Activated T-cell treated with anti-CD3 and anti-CD28 coated beads, Interleukin-2, amount 50 U/mL, for 48 hours (primary cell): ENCODE results near the gene PHACTR4.
"Not testable (repeated sequence)": the region's sequence is repeated elsewhere in the genome, so short reads cannot be mapped to it uniquely, and the experiment has no call there.

Source experiments
- DNase-seq, 2 experiments: peaks; one replicate each; pipeline ENCODE4 v3.0.0-alpha.2; 2020

Gene PHACTR4

DNA sequence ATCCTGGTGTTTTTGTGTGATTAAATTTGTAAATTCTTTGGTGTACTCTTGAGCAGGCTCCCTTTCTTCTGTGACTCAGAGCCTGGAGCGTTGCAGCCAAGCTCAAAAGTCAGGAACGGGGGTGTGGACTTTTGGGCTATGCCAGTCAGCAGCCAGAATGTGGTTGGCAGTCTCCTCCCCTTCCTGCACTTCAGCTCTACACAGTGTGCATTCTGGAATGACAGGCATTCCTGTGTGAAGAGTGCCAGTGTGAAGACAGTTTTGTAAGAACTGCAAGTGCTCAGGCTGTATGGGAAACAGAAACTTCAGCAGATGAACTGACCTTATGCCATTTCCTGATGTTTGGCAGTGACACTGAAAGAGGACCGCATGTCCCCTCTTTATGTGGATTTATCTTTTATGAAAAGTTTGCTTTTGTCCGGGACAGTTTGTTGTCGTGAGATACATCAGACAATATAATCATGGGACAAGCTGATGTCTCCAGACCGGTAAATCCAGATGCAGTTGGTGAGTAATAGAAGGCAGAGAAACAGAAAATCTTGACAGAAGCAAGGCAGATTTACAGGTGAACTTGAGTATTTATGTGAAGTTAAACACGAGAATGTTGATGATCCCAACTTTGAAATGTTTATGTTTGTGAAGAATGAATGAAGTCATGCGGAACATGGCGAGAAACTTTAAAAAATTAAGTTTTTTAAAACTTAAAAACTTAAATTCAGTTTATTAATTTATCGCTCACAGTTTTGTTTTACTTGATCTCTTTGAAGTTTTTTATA is 68.6 kb downstream of the PHACTR4 start:
- DNase-seq, result no peak

DNA sequence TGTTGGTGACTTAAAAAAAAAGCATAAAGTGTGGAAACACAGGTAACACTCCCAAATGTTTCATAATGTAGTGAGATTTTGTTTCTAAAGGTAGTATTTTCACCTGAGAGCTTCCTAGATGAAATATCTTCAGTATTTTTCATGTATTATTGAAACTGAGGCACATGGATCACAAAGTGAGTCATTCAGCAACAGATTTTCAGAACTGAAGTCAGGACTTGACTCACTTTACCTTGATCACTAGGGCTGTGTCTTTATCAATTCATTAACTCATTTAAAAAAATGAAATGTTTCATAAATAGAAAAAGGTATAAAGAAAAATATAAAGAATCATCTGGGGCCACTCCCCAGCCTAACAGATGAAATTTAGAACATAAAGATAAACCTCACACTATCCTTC is 69.8 kb downstream of the PHACTR4 start:
- no peak for DNase-seq

DNA sequence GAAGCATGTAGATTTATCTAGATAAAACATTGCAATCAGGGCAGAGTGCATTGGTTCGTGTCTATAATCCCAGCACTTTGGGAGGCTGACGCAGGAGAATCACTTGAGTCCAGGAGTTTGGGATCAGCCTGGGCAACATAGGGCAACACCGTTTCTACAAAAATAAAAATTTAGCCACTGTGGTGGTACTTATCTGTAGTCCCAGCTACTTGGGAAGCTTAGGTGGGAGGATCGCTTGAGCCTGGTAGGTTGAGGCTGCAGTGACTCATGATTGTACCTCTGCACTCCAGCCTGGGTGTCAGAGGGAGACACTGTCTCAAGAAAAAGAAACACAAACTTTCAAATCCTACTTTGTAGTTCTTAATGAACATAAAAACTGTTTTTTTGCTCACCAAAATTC is 72.1 kb downstream of the PHACTR4 start:
- DNase-seq, result no peak

DNA sequence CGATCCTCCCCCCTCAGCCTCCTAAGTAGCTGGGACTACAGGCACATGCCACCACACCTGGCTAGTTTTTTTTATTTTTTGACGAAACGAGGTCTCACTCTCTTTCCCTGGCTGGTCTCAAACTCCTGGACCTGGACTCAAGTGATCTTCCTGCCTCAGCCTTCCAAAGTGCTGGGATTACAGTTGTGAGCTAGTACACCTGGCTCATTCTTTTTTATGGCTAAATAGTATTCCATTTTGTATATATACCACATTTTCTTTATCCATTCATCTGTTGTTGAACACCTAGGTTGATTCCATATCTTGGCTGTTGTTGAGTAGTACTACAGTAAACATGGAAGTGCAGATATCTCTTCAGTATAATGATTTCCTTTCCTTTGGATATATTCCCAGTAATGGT is 74.0 kb downstream of the PHACTR4 start:
- DNase-seq, result no peak

DNA sequence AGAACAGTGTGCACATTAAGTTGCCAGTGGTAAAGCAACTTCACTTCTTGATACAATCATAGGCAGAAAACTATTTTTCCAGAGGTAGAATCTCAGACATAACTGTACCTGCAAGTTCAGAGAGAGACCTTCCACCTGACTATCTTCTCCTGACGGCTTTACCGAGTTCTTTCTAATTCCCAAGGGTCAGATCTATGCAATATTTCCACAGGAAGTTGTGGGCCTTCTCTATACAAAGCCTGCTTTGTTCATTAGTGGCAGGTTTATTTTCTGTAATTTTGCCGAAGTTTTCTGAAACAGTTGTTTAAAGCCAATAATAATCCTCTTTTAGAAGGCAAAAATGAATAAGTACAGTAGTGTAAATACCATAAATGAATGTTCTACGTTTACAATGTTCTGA is 78.1 kb downstream of the PHACTR4 start:
- no peak for DNase-seq

DNA sequence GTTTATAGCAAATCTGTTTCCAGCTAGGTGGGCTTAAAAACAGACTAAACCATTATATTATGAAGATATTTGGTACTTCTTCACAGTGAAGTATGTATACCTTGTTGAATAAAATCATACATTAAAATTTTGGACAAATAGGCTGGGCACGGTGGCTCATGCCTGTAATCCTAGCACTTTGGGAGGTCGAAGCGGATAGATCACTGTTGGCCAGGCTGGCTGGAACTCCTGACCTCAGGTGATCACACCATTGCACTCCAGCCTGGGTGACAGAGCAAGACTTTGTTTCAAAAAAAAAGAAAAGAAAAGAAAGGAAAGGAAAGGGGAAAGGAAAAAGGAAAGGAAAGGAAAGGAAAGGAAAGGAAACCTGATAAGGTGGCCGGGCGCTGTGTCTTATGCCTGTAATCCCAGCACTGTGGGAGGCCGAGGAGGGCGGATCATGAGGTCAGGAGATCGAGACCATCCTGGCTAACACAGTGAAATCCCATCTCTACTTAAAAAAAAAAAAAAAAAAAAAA is 78.6 kb downstream of the PHACTR4 start:
- DNase-seq, result not testable (repeated sequence)

DNA sequence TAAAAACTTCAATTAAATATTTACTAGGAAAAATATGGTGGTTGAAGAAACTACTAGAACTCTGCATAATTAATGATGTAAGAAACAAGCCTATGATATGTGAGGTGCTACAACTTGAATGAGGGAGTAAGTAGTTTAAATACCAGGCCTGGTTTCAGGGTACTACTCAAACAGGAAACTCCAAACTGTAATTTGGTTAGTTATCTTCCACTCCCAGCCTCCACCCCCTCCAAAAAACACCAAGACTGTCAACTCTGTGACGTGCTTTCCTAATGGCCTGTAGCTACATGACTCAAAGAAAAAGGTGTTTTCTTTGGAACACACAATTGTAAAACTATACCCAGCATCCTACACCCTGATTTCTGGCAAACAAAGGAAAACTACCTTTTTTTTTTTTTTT is 80.4 kb downstream of the PHACTR4 start:
- DNase-seq, result peak; percentile 45 to 46

DNA sequence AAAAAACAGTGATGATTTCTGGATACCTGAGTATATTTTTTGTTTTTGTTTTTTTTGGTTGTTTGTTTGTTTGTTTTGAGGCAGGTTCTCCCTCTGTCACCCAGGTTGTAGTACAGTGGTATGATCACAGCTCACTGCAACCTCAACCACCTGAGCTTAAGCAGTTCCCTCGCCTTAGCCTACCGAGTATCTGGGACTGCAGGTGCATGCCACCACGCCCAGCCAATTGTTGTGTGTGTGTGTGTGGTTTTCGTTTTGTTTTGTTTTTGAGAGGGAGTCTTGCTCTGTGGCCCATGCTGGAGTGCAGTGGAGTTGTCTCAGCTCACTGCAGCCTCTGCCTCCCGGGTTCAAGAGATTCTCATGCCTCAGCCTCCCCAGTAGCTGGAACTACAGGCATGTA is 81.0 kb downstream of the PHACTR4 start:
- DNase-seq, result no peak

DNA sequence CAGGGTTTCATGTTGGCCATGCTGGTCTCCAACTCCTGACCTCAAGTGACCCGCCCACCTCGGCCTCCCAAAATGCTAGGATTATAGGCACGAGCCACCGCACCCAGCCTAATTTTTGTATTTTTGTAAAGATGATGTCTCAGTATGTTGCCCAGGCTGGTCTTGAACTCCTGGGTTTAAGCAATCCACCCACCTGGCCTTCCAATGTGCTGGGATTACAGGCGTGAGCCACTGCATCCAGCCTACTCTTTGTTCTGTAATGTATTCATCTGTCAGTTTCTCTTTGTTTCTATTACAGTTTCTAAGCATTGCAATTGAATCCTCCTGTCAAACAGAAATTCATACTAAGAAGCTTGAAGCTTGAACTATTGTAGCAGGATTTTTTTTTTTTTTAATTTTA is 81.5 kb downstream of the PHACTR4 start:
- DNase-seq, result no peak

DNA sequence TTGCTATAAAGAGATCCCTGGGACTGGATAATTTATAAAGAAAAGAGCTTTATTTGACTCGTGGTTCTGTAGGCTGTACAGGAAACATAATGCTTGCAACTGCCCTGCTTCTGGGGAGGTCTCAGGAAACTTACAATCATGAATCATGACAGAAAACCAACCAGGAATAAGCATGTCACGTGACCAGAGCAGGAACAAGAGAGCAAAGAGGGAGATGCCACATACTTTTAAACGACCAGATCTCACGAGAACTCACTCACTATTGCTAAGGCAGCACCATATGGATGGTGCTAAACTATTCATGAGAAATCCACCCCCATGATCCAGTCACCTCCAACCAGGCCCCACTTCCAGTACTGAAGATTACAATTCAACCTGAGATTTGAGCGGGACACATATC is 86.5 kb downstream of the PHACTR4 start:
- DNase-seq, result peak in 1 of 2 experiments; percentile 26

DNA sequence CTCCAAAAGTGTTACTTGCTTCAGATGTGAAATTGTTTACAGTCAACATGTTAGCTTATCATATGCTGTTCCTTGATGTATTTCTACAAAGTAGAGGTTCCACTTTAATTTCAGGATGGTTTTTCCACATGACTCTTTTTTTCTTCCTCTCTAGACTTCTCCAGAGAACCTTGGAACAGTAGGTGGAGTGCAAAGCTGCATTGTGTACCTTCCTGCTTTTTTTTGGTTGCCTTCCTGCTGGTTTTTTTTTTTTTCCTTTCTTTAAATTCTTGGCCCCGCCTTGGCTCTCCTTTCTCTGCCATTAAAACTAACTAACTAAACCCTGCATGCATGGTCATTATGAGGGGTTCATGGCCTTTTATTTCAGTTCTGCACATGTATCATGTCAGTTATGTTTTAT is 88.1 kb downstream of the PHACTR4 start:
- DNase-seq, result no peak

DNA sequence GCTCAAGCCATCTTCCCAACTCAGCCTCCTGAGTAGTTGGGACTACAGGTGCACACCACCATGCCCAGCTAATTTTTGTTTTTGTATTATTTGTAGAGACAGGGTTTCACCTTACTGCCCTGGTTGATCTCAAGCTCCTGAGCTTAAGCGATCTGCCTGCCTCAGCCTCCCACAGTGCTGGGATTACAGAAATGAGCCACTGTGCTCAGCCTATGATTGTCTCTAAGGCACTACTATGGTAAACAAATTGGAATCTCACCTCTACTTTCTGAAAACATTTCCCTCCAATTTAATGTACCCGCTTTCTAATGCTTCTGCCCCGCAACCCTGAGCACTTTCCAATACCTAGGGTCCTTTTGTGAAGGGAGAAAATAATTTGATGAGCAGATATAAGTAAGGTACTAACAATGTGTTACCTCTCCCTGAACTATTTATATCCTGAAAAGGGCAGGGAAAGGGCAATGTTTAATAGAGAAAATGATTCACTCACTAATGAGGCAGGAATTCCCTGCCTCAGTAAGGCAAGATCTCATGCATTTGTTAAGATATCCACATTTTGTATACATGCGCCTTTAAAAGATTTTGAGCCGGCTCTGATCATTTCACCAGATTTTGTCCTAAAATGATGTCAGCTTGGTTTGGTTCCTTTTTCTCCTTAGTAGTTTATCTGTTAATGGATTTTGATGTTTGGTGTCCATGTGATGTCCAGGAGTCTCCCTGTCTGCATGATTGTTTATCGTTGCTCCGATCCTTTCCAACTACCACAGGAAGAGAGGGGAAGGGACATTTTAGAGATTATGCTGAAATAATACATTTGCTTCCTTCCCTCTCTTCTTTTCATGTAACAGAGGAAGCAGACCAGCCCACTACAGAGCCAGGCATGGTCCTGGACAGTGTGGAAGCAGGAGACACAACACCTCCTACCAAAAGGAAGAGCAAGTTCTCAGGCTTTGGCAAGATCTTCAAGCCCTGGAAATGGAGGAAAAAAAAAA is 89.0 kb downstream of the PHACTR4 start:
- DNase-seq, result no peak

DNA sequence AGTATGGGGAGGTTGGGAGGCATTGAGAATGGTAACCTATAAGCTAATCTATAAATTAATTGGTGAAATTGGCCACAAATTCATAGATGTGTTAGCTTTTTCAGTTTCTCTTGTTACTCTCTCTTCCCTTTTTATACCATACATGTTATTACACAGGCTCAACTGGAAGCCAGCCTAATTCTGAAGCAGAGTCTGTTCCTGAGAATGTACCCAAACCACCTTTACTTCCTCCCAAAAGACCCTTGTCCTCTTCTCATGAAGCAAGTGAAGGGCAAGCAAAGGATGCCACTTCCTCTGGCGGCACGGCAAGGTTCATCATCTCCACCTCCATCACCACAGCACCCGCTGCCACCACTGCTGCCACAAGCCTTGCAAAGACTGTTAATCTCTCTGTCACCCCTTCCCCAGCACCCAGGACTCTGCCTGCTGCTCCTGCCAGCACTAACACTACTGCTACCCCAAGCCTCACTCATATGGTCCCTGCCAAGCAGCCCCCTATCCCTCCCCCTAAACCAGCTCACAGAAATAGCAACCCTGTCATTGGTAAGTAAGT is 96.8 kb downstream of the PHACTR4 start:
- no peak for DNase-seq

DNA sequence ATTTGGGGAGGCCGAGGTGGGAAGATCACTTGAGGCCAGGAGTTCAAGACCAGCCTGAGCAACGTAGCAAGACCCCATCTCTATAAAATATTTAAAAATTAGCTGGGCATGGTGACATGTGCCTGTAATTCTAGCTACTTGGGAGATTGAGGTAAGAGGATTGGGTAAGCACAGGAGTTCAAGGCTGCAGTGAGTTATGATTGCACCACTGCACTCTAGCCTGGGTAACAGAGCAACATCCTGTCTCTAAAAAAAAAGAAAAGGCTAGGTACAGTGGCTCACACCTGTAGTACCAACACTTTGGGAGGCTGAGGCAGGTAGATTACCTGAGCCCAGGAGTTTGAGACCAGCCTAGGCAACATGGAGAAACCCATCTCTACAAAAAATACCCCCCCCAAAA is 100.6 kb downstream of the PHACTR4 start:
- no peak for DNase-seq

DNA sequence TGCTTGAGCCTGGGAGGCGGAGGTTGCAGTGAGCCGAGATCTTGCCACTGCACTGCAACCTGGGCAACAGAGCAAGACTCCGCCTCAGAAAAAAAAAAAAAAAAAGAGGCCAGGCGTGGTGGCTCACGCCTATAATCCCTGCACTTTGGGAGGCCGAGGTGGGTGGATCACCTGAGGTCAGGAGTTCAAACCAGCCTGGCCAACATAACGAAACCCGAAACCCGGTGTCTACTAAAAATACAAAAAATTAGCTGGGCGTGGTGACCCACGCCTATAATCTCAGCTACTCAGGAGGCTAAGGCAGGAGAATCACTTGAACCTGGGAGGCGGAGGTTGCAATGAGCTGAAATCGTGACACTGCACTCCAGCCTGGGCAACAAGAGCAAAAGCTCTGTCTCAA is 110.0 kb downstream of the PHACTR4 start:
- not testable (repeated sequence) for DNase-seq

DNA sequence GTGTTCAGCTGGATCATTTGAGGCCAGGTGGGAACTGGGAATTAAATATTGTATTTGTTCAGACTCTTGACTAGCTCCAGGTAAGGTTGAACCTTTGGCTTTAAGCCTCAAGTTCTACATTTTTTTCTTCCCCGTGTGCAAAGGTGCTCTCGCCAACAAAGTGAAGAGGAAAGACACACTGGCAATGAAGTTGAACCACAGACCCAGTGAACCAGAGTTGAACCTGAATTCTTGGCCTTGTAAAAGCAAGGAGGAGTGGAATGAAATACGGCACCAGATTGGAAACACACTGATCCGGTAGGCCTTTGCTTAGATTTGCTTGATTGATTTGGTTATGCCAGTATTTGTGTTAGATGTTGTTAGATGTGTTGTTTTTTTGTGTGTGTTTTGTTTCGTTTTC is 110.8 kb downstream of the PHACTR4 start:
- no peak for DNase-seq

DNA sequence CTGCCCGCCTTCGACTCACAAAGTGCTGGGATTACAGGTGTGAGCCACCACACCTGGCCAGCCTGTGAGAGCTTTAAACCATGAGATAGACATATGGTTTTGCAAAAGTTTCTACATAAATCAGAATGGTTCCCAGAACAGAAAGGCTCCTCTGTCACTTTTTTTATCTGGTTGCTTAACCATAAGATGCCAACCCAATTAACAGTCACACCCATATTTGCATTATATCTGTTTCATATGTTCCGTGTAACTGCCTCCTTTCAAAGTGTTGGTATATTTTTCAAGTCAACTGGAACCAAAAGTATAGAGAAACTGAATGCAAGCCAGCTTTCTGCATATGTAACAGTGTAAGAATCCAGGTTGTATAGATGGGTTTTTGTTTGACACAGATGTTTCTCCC is 112.6 kb downstream of the PHACTR4 start:
- no peak for DNase-seq

DNA sequence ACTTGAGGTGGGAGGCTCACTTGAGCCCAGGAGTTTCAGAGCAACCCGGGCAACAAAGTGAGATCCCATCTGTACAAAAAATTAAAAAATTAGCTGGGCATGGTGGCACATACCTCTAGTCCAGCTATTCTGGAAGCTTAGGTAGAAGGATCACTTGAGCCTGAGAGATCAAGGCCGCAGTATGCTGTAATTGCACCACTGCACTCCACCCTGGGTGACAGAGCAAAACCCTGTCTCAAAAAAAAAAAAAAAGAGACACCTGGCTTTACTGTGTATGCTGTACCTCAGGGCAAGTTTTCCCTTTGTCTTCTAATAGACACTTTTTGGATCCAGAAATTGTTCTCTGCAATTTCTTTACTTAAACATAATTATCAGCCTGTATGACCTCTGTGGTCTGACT is 113.2 kb downstream of the PHACTR4 start:
- no peak for DNase-seq

DNA sequence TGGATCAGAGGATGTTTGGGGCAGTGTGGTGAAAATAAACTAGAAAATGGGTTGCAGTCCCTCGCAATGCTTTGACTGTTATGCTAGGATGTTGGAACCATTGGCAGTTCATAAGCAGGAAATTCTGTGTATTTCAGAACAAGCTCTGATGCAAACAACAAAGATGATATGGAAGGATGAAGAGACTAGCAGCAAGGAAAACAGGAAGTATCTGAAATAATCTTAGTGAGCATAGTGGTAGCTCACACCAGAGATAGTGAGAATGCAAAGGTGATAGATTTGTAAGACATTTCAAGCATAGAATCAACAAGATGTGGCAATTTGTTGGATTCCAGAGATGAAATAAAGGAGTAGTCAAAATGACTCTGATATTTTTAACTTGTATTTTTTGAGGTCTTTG is 125.2 kb downstream of the PHACTR4 start:
- no peak for DNase-seq

DNA sequence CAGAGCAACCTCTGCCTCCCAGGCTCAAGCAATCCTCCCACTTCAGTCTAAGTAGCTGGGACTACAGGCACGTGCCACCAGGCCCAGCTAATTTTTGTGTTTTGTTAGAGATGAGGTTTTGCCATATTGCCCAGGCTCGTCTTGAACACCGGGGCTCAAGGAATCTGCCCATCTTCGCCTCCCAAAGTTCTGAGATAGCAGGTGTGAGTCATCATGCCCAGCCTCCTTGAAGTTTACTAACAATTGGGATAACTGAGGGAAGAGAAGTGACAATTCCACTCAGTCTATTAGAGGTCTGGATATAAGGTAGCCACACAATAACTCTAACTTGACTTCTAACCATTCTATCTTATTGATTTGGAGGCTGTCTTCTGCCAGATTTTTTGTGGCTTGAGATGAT is 130.0 kb downstream of the PHACTR4 start:
- DNase-seq, result no peak

DNA sequence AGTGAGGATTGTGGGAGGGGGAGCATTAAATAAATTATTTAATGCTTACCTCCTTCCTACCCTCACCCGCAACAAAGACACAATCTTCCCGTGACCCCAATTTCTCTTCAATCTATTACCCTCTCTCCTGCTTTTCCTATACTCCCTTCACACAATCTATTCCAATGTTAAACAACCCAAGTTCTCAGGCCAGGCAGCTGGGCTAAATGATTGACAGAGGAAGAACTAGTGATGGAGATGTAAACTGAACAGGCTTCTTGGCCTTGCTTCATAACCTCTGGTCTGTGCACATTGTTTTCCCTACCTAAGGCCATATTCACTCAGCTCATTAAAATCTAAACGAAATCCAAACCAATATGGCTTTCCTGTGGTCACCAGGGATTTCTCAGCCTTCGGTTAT is 132.4 kb downstream of the PHACTR4 start:
- DNase-seq, result no peak

DNA sequence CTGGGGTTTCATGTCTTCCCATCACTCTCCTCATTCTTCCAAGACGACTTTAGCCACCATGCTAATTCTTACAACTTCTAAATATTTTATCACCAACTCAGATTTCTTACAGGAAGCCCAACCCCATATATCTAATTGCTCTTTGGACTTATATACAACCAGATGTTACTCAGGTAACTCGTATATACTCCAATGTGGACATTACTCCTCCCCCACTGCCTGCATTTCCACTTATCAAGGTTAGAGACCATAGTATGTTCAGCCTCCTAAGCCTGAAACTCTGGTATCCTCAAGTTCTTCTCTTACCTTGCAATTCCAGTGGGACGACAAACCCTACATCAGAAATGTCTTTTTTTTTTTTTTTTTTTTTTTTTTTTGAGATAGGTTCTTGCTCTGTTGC is 133.6 kb downstream of the PHACTR4 start:
- DNase-seq, result no peak

DNA sequence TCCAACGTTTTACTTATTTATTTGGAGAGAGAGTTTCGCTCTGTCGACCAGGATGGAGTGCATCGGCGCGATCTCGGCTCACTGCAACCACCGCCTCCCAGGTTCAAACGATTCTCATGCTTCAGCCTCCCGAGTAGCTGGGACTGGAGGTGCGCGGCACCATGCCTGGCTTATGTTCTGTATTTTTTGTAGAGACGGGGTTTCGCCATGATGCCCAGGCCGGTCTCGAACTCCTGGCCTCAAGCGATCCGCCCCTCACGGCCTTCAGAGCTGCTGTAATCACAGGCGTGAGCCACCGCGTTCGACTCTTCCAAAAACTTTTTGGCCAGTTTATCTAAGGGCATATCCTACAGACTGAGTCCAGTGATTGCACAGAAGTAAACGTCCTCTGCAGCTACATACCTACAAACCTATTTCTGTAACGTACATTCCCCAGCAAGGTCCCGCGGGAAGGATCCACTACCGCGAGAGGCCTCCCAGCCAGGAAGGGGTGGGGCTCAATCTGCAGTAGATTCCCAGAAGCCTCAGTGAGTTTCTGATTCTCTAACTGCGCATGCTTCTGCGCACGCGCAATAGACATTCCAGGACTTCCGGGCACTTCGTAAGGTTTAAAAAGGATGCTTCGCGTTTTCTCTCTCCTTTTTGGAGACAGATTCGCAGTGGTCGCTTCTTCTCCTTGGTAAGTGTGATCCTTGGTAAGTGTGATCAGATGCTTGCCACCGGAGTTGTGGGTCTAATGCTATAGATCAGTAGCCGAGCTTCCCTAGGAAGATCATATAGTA is 136.1 kb downstream of the PHACTR4 start, which contains the start of gene RCC1:
TSS of gene RCC1 (plus strand) at position 638 of the 782 bp plus-strand sequence. CDS start 23,824 bp downstream, outside the sequence.
- DNase-seq, result peak; percentile 95 to 96
